Ramos (cell line): ENCODE results near the gene KRT31.
"Not testable (repeated sequence)": the region's sequence is repeated elsewhere in the genome, so short reads cannot be mapped to it uniquely, and the experiment has no call there.

ENCODE experiments used
- in situ Hi-C: fragments of 300-500 bp; cut with MboI; formaldehyde crosslinking; loops from one replicate; pipeline ENCODE4 v1.14.3; 2022; ENCODE audit warnings: low sequenced_read_pairs; ENCODE audit not compliant: unreplicated experiment

KRT31 gene

GRCh38 chr17:41393294-41393693 lies 4.1 kb downstream of the KRT31 start:
- in situ Hi-C loops = no loop called here

GRCh38 chr17:41392278-41392677 lies 5.1 kb downstream of the KRT31 start:
- in situ Hi-C loops = no loop called here

- in situ Hi-C loops = no loop called here
Observed at GRCh38 chr17:41391535-41391934, 5.9 kb downstream of the KRT31 start.

- in situ Hi-C loops = no loop called here
Observed at GRCh38 chr17:41390411-41390938, 6.9 kb downstream of the KRT31 start.

- in situ Hi-C loops = no loop called here
Observed at GRCh38 chr17:41387670-41388069, 9.7 kb downstream of the KRT31 start.

- in situ Hi-C loops = no loop called here
Observed at GRCh38 chr17:41386227-41386626, 11.2 kb downstream of the KRT31 start.

- in situ Hi-C loops = no loop called here
Observed at GRCh38 chr17:41383690-41384089, 13.7 kb downstream of the KRT31 start.

- in situ Hi-C loops = no loop called here
Observed at GRCh38 chr17:41382394-41382793, 15.0 kb downstream of the KRT31 start.

- in situ Hi-C loops = not testable (repeated sequence)
Observed at GRCh38 chr17:41381943-41382342, 15.5 kb downstream of the KRT31 start, which contains the start of gene KRT34. Gene KRT34, minus strand, starts transcription at chr17:41382306. Its CDS starts 60 bp downstream, at chr17:41382246.

- in situ Hi-C loops = not testable (repeated sequence)
Observed at GRCh38 chr17:41380091-41380490, 17.3 kb downstream of the KRT31 start.

- in situ Hi-C loops = no loop called here
Observed at GRCh38 chr17:41377546-41377945, 19.9 kb downstream of the KRT31 start.

GRCh38 chr17:41369713-41370112 lies 27.7 kb downstream of the KRT31 start, which contains the start of gene KRT33B:
Gene KRT33B, minus strand, starts transcription at chr17:41369813. Its CDS starts 63 bp downstream, at chr17:41369750.
- in situ Hi-C loops = no loop called here

- in situ Hi-C loops = no loop called here
Observed at GRCh38 chr17:41369023-41369422, 28.4 kb downstream of the KRT31 start.

GRCh38 chr17:41367426-41368075 lies 29.9 kb downstream of the KRT31 start:
- in situ Hi-C loops = no loop called here

- in situ Hi-C loops = no loop called here
Observed at GRCh38 chr17:41366070-41366469, 31.3 kb downstream of the KRT31 start.

GRCh38 chr17:41363881-41364280 lies 33.5 kb downstream of the KRT31 start:
- in situ Hi-C loops = no loop called here

- in situ Hi-C loops = no loop called here
Observed at GRCh38 chr17:41360296-41360995, 37.0 kb downstream of the KRT31 start.

- in situ Hi-C loops = no loop called here
Observed at GRCh38 chr17:41354536-41354935, 42.9 kb downstream of the KRT31 start.

- in situ Hi-C loops = no loop called here
Observed at GRCh38 chr17:41352597-41353366, 44.6 kb downstream of the KRT31 start.

GRCh38 chr17:41351177-41351576 lies 46.2 kb downstream of the KRT31 start:
- in situ Hi-C loops = no loop called here

GRCh38 chr17:41350381-41350878 lies 47.0 kb downstream of the KRT31 start, which contains the start of gene KRT33A:
Gene KRT33A, minus strand, starts transcription at chr17:41350828. Its CDS starts 61 bp downstream, at chr17:41350767.
- in situ Hi-C loops = not testable (repeated sequence)
